Transverse colon (tissue), 4 donors: ENCODE results near the gene GCNT2. TPM values are rescaled to one million over a fixed set of nuclear protein-coding genes. Genes with fewer than 3 reads are reported as not detected.
A peak's percentile ranks its signal among the peaks of the same experiment; 100 is the strongest.

Source experiments
- DNase-seq: peaks from one replicate; pipeline ENCODE4 v3.0.0-alpha.2; 2019
- H3K27ac ChIP-seq, 4 donors: fragments of 200-600 bp; sonication (generic); 2 replicates each; pipeline ENCODE4 v1.5.1; 2016 to 2018; ENCODE audit warnings: inconsistent platforms in 4 of 4
- H3K27me3 ChIP-seq: fragments of 200-600 bp; sonication (generic); 2 replicates; pipeline ENCODE4 v1.5.1; 2017; ENCODE audit warnings: inconsistent platforms
- H3K36me3 ChIP-seq, 4 donors: fragments of 200-600 bp; sonication (generic); 2 replicates each; pipeline ENCODE4 v1.5.1; 2017 to 2019; ENCODE audit warnings: inconsistent platforms in 4 of 4
- H3K4me1 ChIP-seq, 4 donors: fragments of 200-600 bp; sonication (generic); 2 replicates each; pipeline ENCODE4 v1.5.1; 2017 to 2020; ENCODE audit warnings: inconsistent platforms in 4 of 4
- H3K4me3 ChIP-seq, 4 donors: fragments of 200-600 bp; sonication (generic); 1 replicate in 1 of 4; 2 replicates in 3 of 4; pipeline versions ENCODE4 v1.5.1 to v1.6.1; 2017 to 2019; ENCODE audit warnings: inconsistent platforms in 4 of 4
- H3K9me3 ChIP-seq, 2 donors: fragments of 200-600 bp; sonication (generic); 2 replicates each; pipeline ENCODE4 v1.5.1; 2017 to 2019; ENCODE audit warnings: inconsistent platforms in 2 of 2
- EP300 ChIP-seq: sonication (generic); formaldehyde crosslinking; IDR thresholded peaks from one replicate; pipeline ENCODE4 v1.6.1; 2017; ENCODE audit warnings: antibody characterized with exemption, low read depth
- POLR2A ChIP-seq: fragments of 450-650 bp; IDR thresholded peaks from one replicate; pipeline ENCODE4 v1.6.1; 2016; ENCODE audit warnings: antibody characterized with exemption, mild to moderate bottlenecking, moderate library complexity
- POLR2AphosphoS5 ChIP-seq, 3 donors: sonication (generic); formaldehyde crosslinking; IDR thresholded peaks; one replicate each; pipeline ENCODE4 v1.6.1; 2016; ENCODE audit warnings: antibody characterized with exemption in 3 of 3
- WGBS, 2 donors: methylation state at CpG; one replicate each; pipeline ENCODE4 v1.1.5; 2018; ENCODE audit warnings: low coverage in 1 of 2; 5-methylcytosine and 5-hydroxymethylcytosine counted together
- in situ Hi-C, 4 donors: fragments of 200-750 bp; cut with MboI; loops; one replicate each; pipeline versions ENCODE4 v1.15.0 to v1.15.1; 2017; ENCODE audit warnings: low sequenced_read_pairs in 3 of 4, low pct_ligation_motif_present in 1 of 4, low pct_unique_long_range_greater_than_20kb in 1 of 4
- intact Hi-C: fragments of 100-400 bp; cut with DNase I; formaldehyde crosslinking; loops from one replicate; pipeline ENCODE4 v1.15.1; 2023; ENCODE audit warnings: low total_unique reads
- total RNA-seq, 4 donors: library from RNA; depleted of rRNA; stranded (reverse); fragments of >200 nt; gene quantifications; one replicate each; pipeline ENCODE4 v1.1.0, GENCODE V29; 2016
- TF ChIP-seq, protein P1 (sequence below), 5 experiments: fragments of 200-600 bp in 3 of 5; fragments of 450-650 bp in 2 of 5; sonication (generic) in 3 of 5; IDR thresholded peaks; 1 replicate in 2 of 5; 2 replicates in 3 of 5; pipeline ENCODE4 v1.5.1; 2016 to 2017; ENCODE audit warnings: antibody characterized with exemption in 5 of 5, inconsistent platforms in 3 of 5, mild to moderate bottlenecking in 2 of 5, moderate library complexity in 1 of 5

GCNT2 gene
- total RNA-seq, 4 donors from 2014 or later: 18.7 to 53.4 (median 31.3) TPM

DNA sequence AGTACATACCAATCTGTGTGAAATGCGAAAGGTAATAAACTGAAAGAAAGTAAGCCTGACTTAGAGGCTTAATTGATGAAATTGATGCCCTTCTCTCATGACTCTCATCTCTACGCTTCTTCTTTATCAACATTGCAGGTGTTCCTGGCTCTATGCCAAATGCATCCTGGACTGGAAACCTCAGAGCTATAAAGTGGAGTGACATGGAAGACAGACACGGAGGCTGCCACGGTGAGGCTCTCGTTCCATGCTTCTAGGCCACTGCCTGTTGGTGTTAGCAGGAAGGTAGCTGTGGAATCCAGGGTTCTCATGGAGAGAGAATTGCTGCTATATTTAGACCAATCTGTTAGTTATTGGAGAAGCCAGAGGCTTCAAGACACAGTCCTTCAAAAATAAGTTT is 100.1 kb downstream of the GCNT2 start:
- Histone ChIP-seq H3K27ac (no peak overlapping the region), H3K36me3 (peaks cover 0 to 4% (median 0%) of the 10 kb centered on the region in 4 donors), H3K4me1 (no peaks in the 10 kb centered on the region), H3K4me3 (no peak overlapping the region), H3K9me3 (no peaks in the 10 kb centered on the region), H3K27me3 (no peaks in the 10 kb centered on the region)
- intact Hi-C loops: no loop called here
- WGBS, 2 donors: 84 to 100% methylated on average over 1 to 5 of the region's 5 CpGs
- in situ Hi-C loops: no loop called here
- TF ChIP-seq POLR2AphosphoS5 (IDR thresholded peaks at IDR 0.05): no peak
- TF ChIP-seq, protein P1, sequence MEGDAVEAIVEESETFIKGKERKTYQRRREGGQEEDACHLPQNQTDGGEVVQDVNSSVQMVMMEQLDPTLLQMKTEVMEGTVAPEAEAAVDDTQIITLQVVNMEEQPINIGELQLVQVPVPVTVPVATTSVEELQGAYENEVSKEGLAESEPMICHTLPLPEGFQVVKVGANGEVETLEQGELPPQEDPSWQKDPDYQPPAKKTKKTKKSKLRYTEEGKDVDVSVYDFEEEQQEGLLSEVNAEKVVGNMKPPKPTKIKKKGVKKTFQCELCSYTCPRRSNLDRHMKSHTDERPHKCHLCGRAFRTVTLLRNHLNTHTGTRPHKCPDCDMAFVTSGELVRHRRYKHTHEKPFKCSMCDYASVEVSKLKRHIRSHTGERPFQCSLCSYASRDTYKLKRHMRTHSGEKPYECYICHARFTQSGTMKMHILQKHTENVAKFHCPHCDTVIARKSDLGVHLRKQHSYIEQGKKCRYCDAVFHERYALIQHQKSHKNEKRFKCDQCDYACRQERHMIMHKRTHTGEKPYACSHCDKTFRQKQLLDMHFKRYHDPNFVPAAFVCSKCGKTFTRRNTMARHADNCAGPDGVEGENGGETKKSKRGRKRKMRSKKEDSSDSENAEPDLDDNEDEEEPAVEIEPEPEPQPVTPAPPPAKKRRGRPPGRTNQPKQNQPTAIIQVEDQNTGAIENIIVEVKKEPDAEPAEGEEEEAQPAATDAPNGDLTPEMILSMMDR (IDR thresholded peaks at IDR 0.05): no peak
- no peak for TF ChIP-seq POLR2A
- no peak for TF ChIP-seq EP300
- no peak for DNase-seq

DNA sequence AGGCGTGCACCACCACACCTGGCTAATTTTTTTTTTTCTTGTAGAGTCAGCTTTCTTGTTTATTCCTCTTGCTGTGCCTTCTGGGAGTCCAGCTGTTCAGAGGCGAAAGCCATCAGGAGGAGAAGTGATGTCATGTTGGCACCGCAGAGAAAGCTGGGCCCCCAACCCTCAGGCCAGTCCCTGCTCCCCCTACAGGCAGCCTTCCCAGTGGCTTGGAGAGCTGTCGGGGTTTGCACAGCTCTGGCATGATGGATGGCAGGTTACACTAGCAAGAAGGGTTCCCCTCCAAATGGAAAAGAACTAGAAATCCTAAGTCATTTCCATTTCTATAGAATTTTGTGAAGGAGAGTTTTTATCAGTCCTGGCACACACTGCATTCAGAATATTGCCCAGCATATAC is 100.7 kb downstream of the GCNT2 start:
- Histone ChIP-seq H3K27me3 (no peaks in the 10 kb centered on the region), H3K4me3 (no peak overlapping the region), H3K27ac (no peak overlapping the region), H3K36me3 (peaks cover 0 to 4% (median 0%) of the 10 kb centered on the region in 4 donors), H3K9me3 (no peaks in the 10 kb centered on the region), H3K4me1 (no peaks in the 10 kb centered on the region)
- WGBS, 2 donors: 93% methylated on average over 3 to 4 of the region's 4 CpGs
- no peak for DNase-seq
- intact Hi-C loops: no loop called here
- TF ChIP-seq, protein P1 (IDR thresholded peaks at IDR 0.05): no peak
- in situ Hi-C loops: no loop called here

DNA sequence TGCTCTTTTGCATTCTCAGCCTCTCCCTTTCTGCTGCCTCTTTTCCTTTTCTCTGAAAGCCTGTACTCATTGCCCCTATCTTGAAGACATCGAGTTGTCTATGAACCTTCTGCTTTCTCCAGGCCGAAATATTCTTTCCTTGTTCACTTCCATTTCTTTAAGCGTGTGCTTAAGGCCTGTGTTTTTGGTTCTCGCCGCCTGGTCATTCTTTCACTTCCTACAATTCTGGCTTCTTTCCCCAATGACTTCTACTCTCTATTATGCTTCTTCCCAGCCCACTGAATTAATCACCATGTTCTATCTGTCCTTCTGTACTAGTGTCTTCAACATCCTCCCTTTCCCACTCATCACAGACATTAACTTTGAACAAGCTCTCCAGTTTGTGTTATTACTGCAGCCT is 103.7 kb downstream of the GCNT2 start:
- Histone ChIP-seq H3K27ac (no peak overlapping the region), H3K4me1 (no peaks in the 10 kb centered on the region), H3K9me3 (no peaks in the 10 kb centered on the region), H3K4me3 (no peak overlapping the region), H3K27me3 (no peaks in the 10 kb centered on the region), H3K36me3 (peaks cover 0 to 4% (median 0%) of the 10 kb centered on the region in 4 donors)
- in situ Hi-C loops (no loop called here), intact Hi-C loops (no loop called here)
- no peak for DNase-seq
- 94% methylated on average over 5 of the region's 5 CpGs for WGBS, 2 donors
- TF ChIP-seq EP300: no peak
- no peak for TF ChIP-seq POLR2AphosphoS5 (IDR thresholded peaks at IDR 0.05)
- TF ChIP-seq, protein P1 (IDR thresholded peaks at IDR 0.05): no peak
- no peak for TF ChIP-seq POLR2A

DNA sequence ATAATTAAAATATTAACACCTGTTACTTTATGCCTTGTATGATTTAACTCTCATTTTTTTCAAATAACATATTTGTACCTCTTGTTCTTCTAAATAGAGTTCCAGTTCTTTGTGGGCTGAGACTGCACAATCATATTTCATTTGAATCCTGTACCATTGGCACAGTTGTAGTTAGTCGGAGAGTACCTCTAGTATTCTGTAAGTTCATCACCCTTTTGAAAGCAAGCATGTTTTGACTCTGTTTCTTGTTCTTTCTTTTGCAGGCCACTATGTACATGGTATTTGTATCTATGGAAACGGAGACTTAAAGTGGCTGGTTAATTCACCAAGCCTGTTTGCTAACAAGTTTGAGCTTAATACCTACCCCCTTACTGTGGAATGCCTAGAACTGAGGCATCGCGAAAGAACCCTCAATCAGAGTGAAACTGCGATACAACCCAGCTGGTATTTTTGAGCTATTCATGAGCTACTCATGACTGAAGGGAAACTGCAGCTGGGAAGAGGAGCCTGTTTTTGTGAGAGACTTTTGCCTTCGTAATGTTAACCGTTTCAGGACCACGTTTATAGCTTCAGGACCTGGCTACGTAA is 105.1 kb downstream of the GCNT2 start:
- H3K4me1 ChIP-seq: no peaks in the 10 kb centered on the region
- no peaks in the 10 kb centered on the region for H3K9me3 ChIP-seq
- H3K27ac ChIP-seq: peak overlapping the region in 1 of 4 donors; percentile 7
- no peak for DNase-seq
- no peaks in the 10 kb centered on the region for H3K27me3 ChIP-seq
- H3K36me3 ChIP-seq: peaks cover 0 to 4% (median 0%) of the 10 kb centered on the region in 4 donors
- H3K4me3 ChIP-seq: no peak overlapping the region
- WGBS, 2 donors: 54 to 62% methylated on average over 4 to 9 of the region's 9 CpGs
- intact Hi-C loops (no loop called here), in situ Hi-C loops (no loop called here)
- TF ChIP-seq POLR2A (no peak), EP300 (no peak), POLR2AphosphoS5 (IDR thresholded peaks at IDR 0.05) (no peak)
- TF ChIP-seq, protein P1 (IDR thresholded peaks at IDR 0.05): no peak
